Neural cell (in vitro differentiated cells): ENCODE results near the gene CCN2.

ENCODE experiments used
- EP300 ChIP-seq: fragments of 450-650 bp; conservative IDR thresholded peaks from 2 replicates; pipeline ENCODE4 v1.6.1; 2014; ENCODE audit warnings: antibody characterized with exemption, mild to moderate bottlenecking, moderate library complexity; ENCODE audit not compliant: poor library complexity, severe bottlenecking
- EZH2 ChIP-seq: fragments of 200-600, 300-800 bp; shearing (Covaris generic), sonication (generic); IDR thresholded peaks from 2 replicates; pipeline ENCODE4 v1.6.1; 2014; ENCODE audit warnings: antibody characterized with exemption, low read length, borderline replicate concordance, mild to moderate bottlenecking; ENCODE audit not compliant: insufficient read depth, poor library complexity, severe bottlenecking
- POLR2AphosphoS5 ChIP-seq: IDR thresholded peaks from 2 replicates; pipeline ENCODE4 v1.6.1; 2012
- TF ChIP-seq, protein P1 (sequence below): fragments of 450-650 bp; IDR thresholded peaks from 2 replicates; pipeline ENCODE4 v1.5.1; 2014; ENCODE audit warnings: antibody characterized with exemption, mild to moderate bottlenecking, moderate library complexity; ENCODE audit not compliant: poor library complexity, severe bottlenecking
- TF ChIP-seq, protein P2 (sequence below): IDR thresholded peaks from 2 replicates; pipeline ENCODE4 v1.6.1; 2012; ENCODE audit warnings: borderline replicate concordance

DNA sequence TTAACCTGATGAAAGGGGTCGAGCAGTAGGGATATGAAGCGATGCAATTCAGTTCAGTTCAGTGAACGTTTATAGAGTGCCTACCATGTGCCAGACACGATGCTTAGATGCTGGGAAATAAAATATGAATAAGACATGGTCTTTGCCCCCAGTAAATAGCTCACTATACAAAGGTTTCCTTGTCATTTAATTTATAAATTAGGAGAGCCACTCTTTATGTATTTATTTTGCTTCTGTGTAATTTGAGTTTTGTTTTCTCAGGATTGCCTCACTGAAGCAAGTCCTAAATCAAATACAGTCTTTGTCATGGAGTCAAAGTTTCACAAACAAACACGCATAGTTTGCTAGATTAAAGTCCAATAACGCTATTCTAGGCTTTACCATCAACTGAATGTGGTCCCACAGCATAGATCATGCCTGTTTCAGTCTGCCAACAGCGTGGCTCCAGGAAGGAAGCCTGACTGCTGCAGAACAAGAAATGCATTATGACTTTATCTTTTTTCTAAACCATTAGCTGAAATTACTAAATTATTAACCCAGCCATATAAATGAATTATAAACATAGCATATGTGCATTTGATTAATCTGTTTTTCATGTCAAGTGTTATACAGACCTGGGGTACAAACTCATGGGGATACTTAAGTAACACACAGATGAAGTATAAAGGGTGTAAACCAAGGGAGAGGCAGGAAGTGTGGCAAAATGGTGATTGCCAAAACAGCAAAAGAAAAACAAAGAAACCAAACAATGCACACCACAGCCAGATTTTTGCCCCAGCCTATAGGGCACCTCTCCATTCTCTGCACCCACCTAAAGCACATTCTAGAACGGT, 29.8 kb upstream of the CCN2 start:
- no peak for TF ChIP-seq EZH2
- TF ChIP-seq, protein P1, sequence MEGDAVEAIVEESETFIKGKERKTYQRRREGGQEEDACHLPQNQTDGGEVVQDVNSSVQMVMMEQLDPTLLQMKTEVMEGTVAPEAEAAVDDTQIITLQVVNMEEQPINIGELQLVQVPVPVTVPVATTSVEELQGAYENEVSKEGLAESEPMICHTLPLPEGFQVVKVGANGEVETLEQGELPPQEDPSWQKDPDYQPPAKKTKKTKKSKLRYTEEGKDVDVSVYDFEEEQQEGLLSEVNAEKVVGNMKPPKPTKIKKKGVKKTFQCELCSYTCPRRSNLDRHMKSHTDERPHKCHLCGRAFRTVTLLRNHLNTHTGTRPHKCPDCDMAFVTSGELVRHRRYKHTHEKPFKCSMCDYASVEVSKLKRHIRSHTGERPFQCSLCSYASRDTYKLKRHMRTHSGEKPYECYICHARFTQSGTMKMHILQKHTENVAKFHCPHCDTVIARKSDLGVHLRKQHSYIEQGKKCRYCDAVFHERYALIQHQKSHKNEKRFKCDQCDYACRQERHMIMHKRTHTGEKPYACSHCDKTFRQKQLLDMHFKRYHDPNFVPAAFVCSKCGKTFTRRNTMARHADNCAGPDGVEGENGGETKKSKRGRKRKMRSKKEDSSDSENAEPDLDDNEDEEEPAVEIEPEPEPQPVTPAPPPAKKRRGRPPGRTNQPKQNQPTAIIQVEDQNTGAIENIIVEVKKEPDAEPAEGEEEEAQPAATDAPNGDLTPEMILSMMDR, result no peak
- no peak for TF ChIP-seq POLR2AphosphoS5
- no peak for TF ChIP-seq EP300
- TF ChIP-seq, protein P2, sequence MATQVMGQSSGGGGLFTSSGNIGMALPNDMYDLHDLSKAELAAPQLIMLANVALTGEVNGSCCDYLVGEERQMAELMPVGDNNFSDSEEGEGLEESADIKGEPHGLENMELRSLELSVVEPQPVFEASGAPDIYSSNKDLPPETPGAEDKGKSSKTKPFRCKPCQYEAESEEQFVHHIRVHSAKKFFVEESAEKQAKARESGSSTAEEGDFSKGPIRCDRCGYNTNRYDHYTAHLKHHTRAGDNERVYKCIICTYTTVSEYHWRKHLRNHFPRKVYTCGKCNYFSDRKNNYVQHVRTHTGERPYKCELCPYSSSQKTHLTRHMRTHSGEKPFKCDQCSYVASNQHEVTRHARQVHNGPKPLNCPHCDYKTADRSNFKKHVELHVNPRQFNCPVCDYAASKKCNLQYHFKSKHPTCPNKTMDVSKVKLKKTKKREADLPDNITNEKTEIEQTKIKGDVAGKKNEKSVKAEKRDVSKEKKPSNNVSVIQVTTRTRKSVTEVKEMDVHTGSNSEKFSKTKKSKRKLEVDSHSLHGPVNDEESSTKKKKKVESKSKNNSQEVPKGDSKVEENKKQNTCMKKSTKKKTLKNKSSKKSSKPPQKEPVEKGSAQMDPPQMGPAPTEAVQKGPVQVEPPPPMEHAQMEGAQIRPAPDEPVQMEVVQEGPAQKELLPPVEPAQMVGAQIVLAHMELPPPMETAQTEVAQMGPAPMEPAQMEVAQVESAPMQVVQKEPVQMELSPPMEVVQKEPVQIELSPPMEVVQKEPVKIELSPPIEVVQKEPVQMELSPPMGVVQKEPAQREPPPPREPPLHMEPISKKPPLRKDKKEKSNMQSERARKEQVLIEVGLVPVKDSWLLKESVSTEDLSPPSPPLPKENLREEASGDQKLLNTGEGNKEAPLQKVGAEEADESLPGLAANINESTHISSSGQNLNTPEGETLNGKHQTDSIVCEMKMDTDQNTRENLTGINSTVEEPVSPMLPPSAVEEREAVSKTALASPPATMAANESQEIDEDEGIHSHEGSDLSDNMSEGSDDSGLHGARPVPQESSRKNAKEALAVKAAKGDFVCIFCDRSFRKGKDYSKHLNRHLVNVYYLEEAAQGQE, result no peak
